Mucosa of rectum (tissue), 2 donors: Measurements from ENCODE around the gene FAXC.

ENCODE experiments used
- H3K27ac ChIP-seq, 2 donors: one replicate each; pipeline ENCODE4 v1.7.0; 2013; ENCODE audit warnings: inconsistent platforms in 2 of 2, low read depth in 2 of 2, low read length in 2 of 2
- H3K27me3 ChIP-seq, 2 donors: one replicate each; pipeline ENCODE4 v1.7.0; 2013; ENCODE audit warnings: low read length in 2 of 2; ENCODE audit not compliant: control insufficient read depth in 2 of 2, insufficient read depth in 2 of 2
- H3K36me3 ChIP-seq, 2 donors: one replicate each; pipeline ENCODE4 v1.7.0; 2013; ENCODE audit warnings: low read length in 2 of 2; ENCODE audit not compliant: control insufficient read depth in 2 of 2, insufficient read depth in 2 of 2
- H3K4me1 ChIP-seq, 2 donors: one replicate each; pipeline ENCODE4 v1.7.0; 2013; ENCODE audit warnings: low read length in 2 of 2, mild to moderate bottlenecking in 1 of 2; ENCODE audit not compliant: control insufficient read depth in 2 of 2, insufficient read depth in 2 of 2
- H3K4me3 ChIP-seq, 2 donors: one replicate each; pipeline ENCODE4 v1.7.0; 2013; ENCODE audit warnings: low read length in 2 of 2
- H3K9ac ChIP-seq, 2 donors: one replicate each; pipeline ENCODE4 v1.7.0; 2013; ENCODE audit warnings: low read length in 2 of 2, low read depth in 1 of 2, mild to moderate bottlenecking in 1 of 2
- H3K9me3 ChIP-seq, 2 donors: one replicate each; pipeline ENCODE4 v1.7.0; 2013; ENCODE audit warnings: low read length in 2 of 2; ENCODE audit not compliant: control insufficient read depth in 2 of 2
- donor health status: healthy.
- donor health status: Normal muscosa, but diverticular disease.

The FAXC gene

GRCh38 chr6:99312354-99312753 is 37.1 kb downstream of the FAXC start:
- H3K27ac ChIP-seq = no peak overlapping the region
- no peaks in the 10 kb centered on the region for H3K9me3 ChIP-seq
- H3K9ac ChIP-seq = no peak overlapping the region
- H3K4me1 ChIP-seq = no peaks in the 10 kb centered on the region
- no peaks in the 10 kb centered on the region for H3K36me3 ChIP-seq
- H3K4me3 ChIP-seq = no peak overlapping the region
- H3K27me3 ChIP-seq = no peaks in the 10 kb centered on the region

- Histone ChIP-seq H3K9ac (no peak overlapping the region), H3K4me3 (no peak overlapping the region), H3K36me3 (no peaks in the 10 kb centered on the region), H3K27me3 (no peaks in the 10 kb centered on the region), H3K4me1 (no peaks in the 10 kb centered on the region), H3K27ac (no peak overlapping the region), H3K9me3 (no peaks in the 10 kb centered on the region)
Measured at GRCh38 chr6:99310553-99310952, 38.9 kb downstream of the FAXC start.

DNA sequence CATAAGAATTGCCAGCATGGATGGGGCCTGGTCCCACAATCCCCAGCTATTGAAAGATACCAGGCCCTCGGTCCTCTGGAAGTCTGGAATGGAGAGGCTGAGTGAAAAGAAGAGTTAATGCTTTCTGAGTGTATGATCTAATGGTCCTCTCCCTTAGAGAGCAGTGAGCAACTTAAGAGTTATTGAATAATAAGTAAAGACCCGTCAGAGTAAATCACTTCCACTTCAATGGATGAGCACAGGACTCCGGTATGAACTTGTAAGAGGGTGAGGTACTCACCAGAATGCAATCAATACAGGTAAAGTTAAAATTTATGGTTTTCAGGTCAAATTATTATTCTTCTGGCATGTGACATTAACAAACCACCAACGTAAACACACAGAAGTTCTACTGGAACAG is 39.9 kb downstream of the FAXC start:
- no peak overlapping the region for H3K4me3 ChIP-seq
- H3K27ac ChIP-seq = no peak overlapping the region
- H3K27me3 ChIP-seq = no peaks in the 10 kb centered on the region
- H3K9ac ChIP-seq = no peak overlapping the region
- H3K9me3 ChIP-seq = no peaks in the 10 kb centered on the region
- H3K4me1 ChIP-seq = no peaks in the 10 kb centered on the region
- no peaks in the 10 kb centered on the region for H3K36me3 ChIP-seq

DNA sequence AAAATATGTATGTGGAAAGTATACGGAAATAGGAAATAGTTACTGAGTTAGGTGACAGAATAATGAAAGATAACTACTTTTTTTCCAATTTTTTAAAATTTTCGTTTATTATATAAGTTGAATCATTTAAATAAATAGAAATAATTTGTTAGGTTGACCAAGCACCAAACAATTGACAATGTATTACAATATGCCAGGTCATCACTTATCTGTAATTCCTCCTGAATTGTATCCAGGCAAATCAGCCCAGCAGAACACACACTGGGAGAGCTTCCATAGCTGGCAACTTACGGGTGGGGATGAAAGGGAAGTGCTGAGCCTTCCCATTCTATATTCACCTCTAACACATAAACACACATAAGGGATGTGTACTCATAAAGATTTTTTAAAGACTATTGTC is 40.7 kb downstream of the FAXC start:
- Histone ChIP-seq H3K4me1 (no peaks in the 10 kb centered on the region), H3K27me3 (no peaks in the 10 kb centered on the region), H3K9ac (no peak overlapping the region), H3K36me3 (no peaks in the 10 kb centered on the region), H3K4me3 (no peak overlapping the region), H3K27ac (no peak overlapping the region), H3K9me3 (no peaks in the 10 kb centered on the region)

DNA sequence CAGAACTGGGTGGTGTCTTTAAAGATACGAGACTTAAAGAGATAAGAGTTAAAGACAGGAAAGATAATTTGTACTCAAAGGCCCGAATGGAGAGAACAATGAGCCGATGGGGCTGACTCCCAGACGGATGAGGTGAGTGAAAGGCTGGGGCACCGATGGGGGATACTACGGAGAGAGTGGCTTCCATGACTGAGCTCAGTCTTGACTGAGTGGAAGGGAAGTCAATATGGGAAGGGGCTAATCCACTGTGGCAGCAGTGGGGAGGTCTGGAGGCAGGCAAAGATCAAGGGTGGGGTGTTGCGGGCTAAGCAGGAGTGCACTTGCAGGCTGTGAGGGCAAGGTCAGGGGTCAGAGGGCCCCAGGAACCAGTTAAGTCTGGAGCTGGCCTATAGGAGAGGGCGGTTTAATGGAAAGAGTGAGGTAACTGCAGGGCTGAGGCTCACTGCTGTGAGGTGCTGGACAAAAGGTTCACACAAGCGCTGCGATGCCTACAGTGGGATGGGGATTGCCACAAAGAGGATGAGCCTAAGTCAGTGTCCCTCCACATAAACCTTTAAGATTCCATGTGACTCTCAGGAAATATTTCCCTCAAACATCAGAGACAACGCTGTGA is 42.1 kb downstream of the FAXC start:
- Histone ChIP-seq H3K4me3 (no peak overlapping the region), H3K4me1 (no peaks in the 10 kb centered on the region), H3K27ac (no peak overlapping the region), H3K27me3 (no peaks in the 10 kb centered on the region), H3K36me3 (no peaks in the 10 kb centered on the region), H3K9ac (no peak overlapping the region), H3K9me3 (no peaks in the 10 kb centered on the region)

- no peak overlapping the region for H3K9ac ChIP-seq
- H3K27me3 ChIP-seq = no peaks in the 10 kb centered on the region
- no peaks in the 10 kb centered on the region for H3K36me3 ChIP-seq
- H3K27ac ChIP-seq = no peak overlapping the region
- H3K9me3 ChIP-seq = no peaks in the 10 kb centered on the region
- no peak overlapping the region for H3K4me3 ChIP-seq
- no peaks in the 10 kb centered on the region for H3K4me1 ChIP-seq
Measured at GRCh38 chr6:99306341-99306740, 43.1 kb downstream of the FAXC start.

- Histone ChIP-seq H3K27ac (no peak overlapping the region), H3K9me3 (no peaks in the 10 kb centered on the region), H3K9ac (no peak overlapping the region), H3K4me3 (no peak overlapping the region), H3K36me3 (no peaks in the 10 kb centered on the region), H3K27me3 (no peaks in the 10 kb centered on the region), H3K4me1 (no peaks in the 10 kb centered on the region)
Measured at GRCh38 chr6:99305021-99305554, 44.4 kb downstream of the FAXC start.

- H3K4me3 ChIP-seq = no peak overlapping the region
- no peaks in the 10 kb centered on the region for H3K36me3 ChIP-seq
- H3K27ac ChIP-seq = no peak overlapping the region
- no peak overlapping the region for H3K9ac ChIP-seq
- no peaks in the 10 kb centered on the region for H3K9me3 ChIP-seq
- no peaks in the 10 kb centered on the region for H3K27me3 ChIP-seq
- H3K4me1 ChIP-seq = no peaks in the 10 kb centered on the region
Measured at GRCh38 chr6:99297415-99297814, 52.1 kb downstream of the FAXC start.

DNA sequence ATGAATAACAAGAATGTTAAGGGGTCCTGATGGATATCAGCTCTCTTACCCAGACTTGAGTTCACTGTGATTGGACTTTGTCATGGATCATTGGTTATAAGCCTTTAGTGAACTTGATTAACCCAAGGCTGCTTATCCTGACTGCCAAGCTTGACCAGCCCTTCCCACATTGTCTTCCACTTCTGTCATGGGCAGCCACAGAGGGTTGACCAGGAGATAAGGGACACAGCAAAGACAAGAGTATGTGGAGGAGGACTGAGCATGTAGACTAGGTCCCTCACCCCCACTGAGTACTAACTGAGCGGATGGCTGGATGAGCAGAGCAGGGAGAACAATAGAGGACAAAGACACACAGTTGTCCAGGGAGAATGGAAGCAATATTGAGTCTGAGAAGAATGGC is 52.5 kb downstream of the FAXC start:
- Histone ChIP-seq H3K4me3 (no peak overlapping the region), H3K27me3 (no peaks in the 10 kb centered on the region), H3K4me1 (no peaks in the 10 kb centered on the region), H3K9me3 (no peaks in the 10 kb centered on the region), H3K9ac (no peak overlapping the region), H3K27ac (no peak overlapping the region), H3K36me3 (no peaks in the 10 kb centered on the region)

- Histone ChIP-seq H3K4me3 (no peak overlapping the region), H3K9me3 (no peaks in the 10 kb centered on the region), H3K27ac (no peak overlapping the region), H3K9ac (no peak overlapping the region), H3K4me1 (no peaks in the 10 kb centered on the region), H3K36me3 (no peaks in the 10 kb centered on the region), H3K27me3 (no peaks in the 10 kb centered on the region)
Measured at GRCh38 chr6:99296261-99296660, 53.2 kb downstream of the FAXC start.

DNA sequence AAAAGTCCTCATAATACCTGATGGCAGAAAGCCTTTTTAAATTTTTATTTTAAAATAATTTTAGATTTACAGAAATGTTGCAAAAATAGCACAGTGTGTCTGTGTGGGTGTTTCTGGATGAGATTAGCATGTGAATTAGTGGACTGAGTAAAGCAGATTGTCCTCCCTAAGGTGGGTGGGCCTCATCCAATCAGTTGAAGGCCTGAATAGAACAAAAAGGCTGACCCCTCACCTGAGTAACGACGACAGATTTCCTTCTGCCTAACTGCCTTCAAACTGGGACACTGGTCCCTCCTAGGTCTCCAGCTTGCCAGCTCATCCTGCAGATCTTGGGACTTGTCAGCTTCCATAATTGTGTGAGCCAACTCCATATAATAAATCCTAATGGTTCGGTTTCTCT is 54.2 kb downstream of the FAXC start:
- Histone ChIP-seq H3K4me3 (no peak overlapping the region), H3K9ac (no peak overlapping the region), H3K4me1 (no peaks in the 10 kb centered on the region), H3K36me3 (no peaks in the 10 kb centered on the region), H3K27ac (no peak overlapping the region), H3K27me3 (no peaks in the 10 kb centered on the region), H3K9me3 (no peaks in the 10 kb centered on the region)
